ENCODE results near the gene STXBP6.

DNA sequence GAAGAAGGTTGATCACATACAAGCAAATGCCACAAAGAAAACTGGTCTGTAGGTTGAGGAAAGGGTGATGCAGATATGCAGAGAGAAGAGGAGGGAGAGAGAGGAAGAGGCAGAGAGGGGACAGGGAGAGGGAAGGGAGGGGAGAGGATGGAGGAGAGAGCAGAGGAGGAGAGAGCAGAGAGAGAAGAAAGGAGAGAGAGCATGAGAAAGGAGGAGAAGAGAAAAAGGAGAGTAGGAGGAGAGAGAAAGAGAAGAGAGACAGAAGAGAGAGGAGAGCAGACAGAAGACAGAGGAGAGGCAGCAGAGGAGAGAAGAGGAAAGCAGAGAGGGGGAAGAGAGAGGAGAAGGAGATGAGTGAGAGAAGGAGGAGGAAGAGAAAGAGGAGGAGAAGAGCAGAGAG is 59.2 kb downstream of the STXBP6 start:
- TF ChIP-seq POLR2A (IDR thresholded peaks at IDR 0.05) (no peak), POLR2AphosphoS5 (IDR thresholded peaks at IDR 0.05) (no peak)
